IPS DF 6.9 (cell line): ENCODE measurements around the gene CDH18.
"Not testable (repeated sequence)": the region's sequence is repeated elsewhere in the genome, so short reads cannot be mapped to it uniquely, and the experiment has no call there.

Source experiments
- DNase-seq: peaks from one replicate; pipeline ENCODE4 v3.0.0-alpha.2; 2013; ENCODE audit warnings: low read depth, low spot score
- H3K27ac ChIP-seq: one replicate; pipeline ENCODE4 v1.5.1; 2013; ENCODE audit warnings: low read length, control low read depth
- H3K27me3 ChIP-seq: 2 replicates; pipeline ENCODE4 v1.6.1; 2013; ENCODE audit warnings: mild to moderate bottlenecking, low read length; ENCODE audit not compliant: control insufficient read depth, insufficient read depth
- H3K36me3 ChIP-seq: 2 replicates; pipeline ENCODE4 v1.6.1; 2013; ENCODE audit warnings: low read length; ENCODE audit not compliant: control insufficient read depth, insufficient read depth
- H3K4me1 ChIP-seq: 2 replicates; pipeline ENCODE4 v1.6.1; 2013; ENCODE audit warnings: low read length; ENCODE audit not compliant: control insufficient read depth, insufficient read depth
- H3K4me3 ChIP-seq: 2 replicates; pipeline ENCODE4 v1.5.1; 2013; ENCODE audit warnings: mild to moderate bottlenecking, low read length
- H3K9me3 ChIP-seq: 2 replicates; pipeline ENCODE4 v1.6.1; 2013; ENCODE audit warnings: low read length, inconsistent platforms; ENCODE audit not compliant: control insufficient read depth, insufficient read depth
- WGBS: extraction: QIAGEN DNeasy Blood & Tissue Kit; methylation state at CpG from one replicate; pipeline ENCODE4 v1.1.7; 2013; ENCODE audit warnings: mixed read lengths, missing lambda C conversion rate; ENCODE audit not compliant: insufficient read length, insufficient coverage; 5-methylcytosine and 5-hydroxymethylcytosine counted together

Gene CDH18

DNA sequence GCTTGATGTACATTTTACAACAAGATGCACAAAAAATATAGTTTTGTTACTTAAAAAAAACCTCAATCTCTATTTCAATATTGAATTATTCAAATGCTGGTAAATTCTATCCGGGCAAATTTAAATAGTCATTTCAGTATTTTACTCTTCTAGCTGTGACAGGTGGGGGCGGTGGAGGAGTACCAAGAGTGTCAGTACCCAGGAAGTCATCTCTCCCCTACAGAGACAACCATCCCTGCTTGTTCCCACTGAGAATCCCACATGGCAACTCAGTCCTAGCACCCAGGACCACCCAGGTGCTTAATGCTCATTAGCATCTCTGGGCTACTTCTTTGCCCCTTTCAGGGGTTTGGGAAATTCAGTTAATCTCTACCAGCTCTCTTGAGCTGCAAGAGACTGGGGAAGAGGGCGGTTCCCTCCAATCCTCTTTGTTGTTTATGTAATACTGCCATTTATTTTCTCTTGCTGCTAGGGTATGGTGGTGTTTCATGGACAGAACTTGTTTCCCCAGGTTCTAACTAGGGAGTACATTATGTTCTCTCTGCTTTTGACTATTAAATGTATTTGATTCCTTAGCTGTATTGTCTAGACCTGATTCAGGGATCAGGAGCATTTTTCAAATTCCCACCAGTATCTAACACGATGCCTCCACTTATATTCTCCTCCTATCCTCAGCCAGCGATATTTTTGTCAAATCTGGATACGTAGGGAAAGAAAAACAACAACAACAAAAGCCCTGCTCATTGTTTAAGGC, 122.5 kb downstream of the CDH18 start:
- Histone ChIP-seq H3K9me3 (no peaks in the 10 kb centered on the region), H3K4me1 (no peaks in the 10 kb centered on the region), H3K27ac (no peak overlapping the region), H3K36me3 (no peaks in the 10 kb centered on the region), H3K4me3 (no peak overlapping the region), H3K27me3 (no peaks in the 10 kb centered on the region)
- no peak for DNase-seq
- no CpG with 5 or more reads among the region's 6 CpGs for WGBS

DNA sequence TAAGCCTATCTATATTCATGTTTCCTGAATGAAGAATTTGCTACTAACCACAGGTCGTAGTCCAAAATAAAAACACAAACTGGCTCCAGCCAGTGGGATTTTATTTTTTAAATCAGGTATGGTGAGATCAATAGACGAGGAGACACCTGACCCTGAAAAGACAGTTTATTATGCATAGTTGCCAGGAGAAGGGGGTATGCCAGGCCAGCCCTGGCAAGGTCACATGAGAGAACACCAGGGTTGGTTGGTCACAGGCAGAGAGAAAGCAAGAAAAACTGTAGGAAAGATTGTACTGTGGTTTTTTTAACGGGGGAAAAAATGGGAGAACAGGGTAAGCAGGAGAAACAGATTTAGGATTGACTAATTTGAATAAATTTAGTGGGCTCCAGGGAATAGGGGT, 125.3 kb downstream of the CDH18 start:
- Histone ChIP-seq H3K36me3 (no peaks in the 10 kb centered on the region), H3K27ac (no peak overlapping the region), H3K9me3 (no peaks in the 10 kb centered on the region), H3K27me3 (no peaks in the 10 kb centered on the region), H3K4me1 (no peaks in the 10 kb centered on the region), H3K4me3 (no peak overlapping the region)
- DNase-seq: no peak
- WGBS: no CpG with 5 or more reads among the region's 3 CpGs

DNA sequence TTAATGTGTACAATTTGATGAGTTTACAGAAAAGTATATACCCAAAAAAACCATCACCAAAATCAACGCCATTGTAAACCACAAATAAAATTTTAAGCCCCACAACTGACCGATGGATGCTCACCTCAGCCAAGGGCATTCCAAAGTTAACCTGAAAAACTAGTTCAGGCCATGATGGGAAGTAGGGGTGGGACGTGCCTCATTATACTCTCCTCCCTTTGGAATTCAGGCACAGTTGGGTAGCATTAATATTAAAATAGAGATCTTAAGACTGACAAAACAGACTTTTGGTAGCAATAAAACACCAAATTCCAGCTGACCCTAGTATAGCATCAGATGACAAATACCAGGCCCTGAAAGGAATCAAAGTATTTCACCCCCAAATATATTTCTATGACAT, 129.0 kb downstream of the CDH18 start:
- WGBS: no CpG with 5 or more reads among the region's 3 CpGs
- no peaks in the 10 kb centered on the region for H3K9me3 ChIP-seq
- no peaks in the 10 kb centered on the region for H3K36me3 ChIP-seq
- H3K4me1 ChIP-seq: no peaks in the 10 kb centered on the region
- H3K4me3 ChIP-seq: no peak overlapping the region
- no peak for DNase-seq
- no peaks in the 10 kb centered on the region for H3K27me3 ChIP-seq
- H3K27ac ChIP-seq: no peak overlapping the region

DNA sequence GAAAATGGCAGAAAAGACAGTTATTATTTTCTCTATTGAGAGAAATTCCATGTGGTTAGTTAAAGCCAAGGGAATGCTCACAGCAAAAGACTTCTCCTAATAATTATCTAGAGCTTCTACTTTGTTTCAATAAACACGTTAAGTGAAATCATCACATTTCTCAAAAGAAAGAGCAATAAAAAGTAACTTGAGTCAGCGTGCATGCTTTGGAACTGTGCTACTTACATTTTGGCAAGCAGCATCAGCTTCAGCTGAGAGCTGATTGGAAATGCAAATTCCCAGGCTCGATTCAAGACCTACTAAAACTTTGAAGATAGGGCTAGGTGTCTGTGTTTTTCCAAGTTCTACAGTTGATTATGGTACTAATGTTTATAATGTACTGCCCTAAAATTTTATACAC, 132.1 kb downstream of the CDH18 start:
- no peak for DNase-seq
- Histone ChIP-seq H3K4me1 (no peaks in the 10 kb centered on the region; the same call in 1 of the 2 replicates), H3K9me3 (no peaks in the 10 kb centered on the region), H3K27me3 (no peaks in the 10 kb centered on the region), H3K36me3 (no peaks in the 10 kb centered on the region), H3K27ac (no peak overlapping the region), H3K4me3 (no peak overlapping the region)
- no CpG with 5 or more reads among the region's 3 CpGs for WGBS

DNA sequence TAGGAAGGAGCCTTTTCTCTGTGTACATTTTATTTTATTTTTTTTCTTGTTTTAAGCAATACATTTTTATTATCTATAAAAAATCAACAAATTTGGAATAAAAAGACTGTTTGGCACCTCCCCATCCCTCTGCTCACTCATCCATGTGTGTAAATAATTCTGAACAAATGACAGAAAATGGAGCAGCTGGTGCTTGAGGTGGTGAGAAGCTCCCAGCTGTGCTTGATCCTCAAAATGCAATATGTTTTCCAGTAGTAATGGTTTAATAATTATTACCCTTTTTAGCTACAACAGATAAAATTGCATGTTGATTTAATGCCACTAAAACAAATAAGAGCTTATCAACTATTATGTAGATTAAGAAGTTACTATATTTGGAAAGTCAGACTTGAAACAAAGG, 132.5 kb downstream of the CDH18 start:
- DNase-seq: no peak
- Histone ChIP-seq H3K27ac (no peak overlapping the region), H3K36me3 (no peaks in the 10 kb centered on the region), H3K27me3 (no peaks in the 10 kb centered on the region), H3K4me3 (no peak overlapping the region), H3K9me3 (no peaks in the 10 kb centered on the region), H3K4me1 (no peaks in the 10 kb centered on the region; the same call in 1 of the 2 replicates)

DNA sequence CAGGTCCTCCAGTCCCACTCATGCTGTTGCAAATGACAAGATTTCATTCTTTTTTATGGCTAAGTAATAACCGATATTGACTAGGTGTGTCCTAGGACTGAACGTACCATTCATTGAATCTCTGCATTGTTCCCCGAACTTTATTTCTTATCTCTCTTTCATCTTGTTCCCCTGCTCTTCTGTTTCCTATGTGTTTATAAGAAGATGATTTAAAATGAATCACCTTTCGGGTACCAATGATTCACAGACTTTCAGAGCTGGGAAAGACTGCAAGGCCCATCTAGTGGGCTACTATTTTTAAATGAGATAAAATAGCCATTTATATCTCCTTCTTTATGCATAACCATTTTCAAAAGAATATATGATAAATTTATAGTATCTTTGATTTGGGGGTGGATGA, 133.0 kb downstream of the CDH18 start:
- WGBS: no CpG with 5 or more reads among the region's 4 CpGs
- no peaks in the 10 kb centered on the region for H3K27me3 ChIP-seq
- DNase-seq: no peak
- no peaks in the 10 kb centered on the region for H3K9me3 ChIP-seq
- no peaks in the 10 kb centered on the region; the same call in 1 of the 2 replicates for H3K4me1 ChIP-seq
- no peak overlapping the region for H3K4me3 ChIP-seq
- no peak overlapping the region for H3K27ac ChIP-seq
- H3K36me3 ChIP-seq: no peaks in the 10 kb centered on the region

DNA sequence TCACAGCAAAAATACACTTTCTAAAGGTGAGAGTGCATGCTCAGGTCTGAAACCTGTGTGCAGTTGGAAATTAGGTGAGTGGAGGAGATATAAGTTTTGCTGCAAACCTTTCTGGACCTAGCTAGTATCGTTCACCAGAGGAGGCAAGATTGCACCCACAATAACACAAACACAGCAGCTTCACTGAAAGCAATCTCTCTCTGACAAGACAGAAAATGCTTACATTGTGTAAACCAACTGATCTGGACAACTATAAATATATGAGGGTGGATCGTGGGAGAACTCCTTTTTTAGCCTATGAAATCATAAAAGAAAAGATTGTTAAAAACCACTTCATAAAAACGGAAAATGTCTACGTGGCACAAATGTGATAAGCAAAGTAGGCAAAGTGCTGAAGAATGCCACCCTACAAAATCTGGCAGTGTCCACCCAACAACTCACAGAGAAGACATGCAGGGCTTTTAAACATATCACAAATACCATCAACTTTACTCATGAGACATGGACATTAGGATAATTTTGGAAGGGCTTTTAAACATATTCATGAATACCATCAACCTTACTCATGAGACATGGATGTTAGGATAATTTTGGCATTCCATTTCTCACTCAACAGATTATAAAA, 134.3 kb downstream of the CDH18 start:
- no peak overlapping the region for H3K4me3 ChIP-seq
- H3K9me3 ChIP-seq: no peaks in the 10 kb centered on the region
- no peaks in the 10 kb centered on the region for H3K36me3 ChIP-seq
- H3K27ac ChIP-seq: no peak overlapping the region
- no peaks in the 10 kb centered on the region for H3K27me3 ChIP-seq
- WGBS: no CpG with 5 or more reads among the region's 4 CpGs
- H3K4me1 ChIP-seq: no peaks in the 10 kb centered on the region; the same call in 1 of the 2 replicates
- DNase-seq: no peak

DNA sequence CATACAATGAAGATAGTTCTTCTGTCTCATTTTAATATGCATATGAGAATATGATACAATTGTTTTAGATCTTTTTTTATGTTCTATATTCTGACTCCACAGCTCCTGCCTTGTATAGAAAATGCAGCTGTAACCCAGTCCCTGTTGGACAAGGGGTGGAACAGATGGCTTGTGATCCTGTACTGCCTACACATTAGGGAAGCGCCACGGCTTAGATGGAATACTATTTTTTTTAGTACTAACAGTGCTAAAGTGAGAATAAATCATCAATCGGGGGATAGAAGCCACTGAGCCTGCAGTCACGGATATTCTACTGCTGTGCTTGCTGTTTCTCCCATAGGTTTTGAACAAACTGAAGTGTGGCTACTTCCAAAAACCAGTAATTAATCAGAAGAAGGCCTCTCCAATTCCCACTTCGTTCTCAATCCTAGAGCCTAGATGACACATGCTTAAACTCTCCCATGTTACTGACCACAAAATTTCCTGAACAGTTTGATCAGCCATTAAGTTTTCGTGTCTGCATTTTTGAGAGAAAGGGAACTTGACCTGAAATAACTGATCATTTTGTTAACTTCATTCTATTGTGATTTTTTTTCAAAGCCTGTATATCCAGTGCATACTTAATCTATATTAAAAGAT, 150.3 kb downstream of the CDH18 start:
- no peaks in the 10 kb centered on the region for H3K27me3 ChIP-seq
- no peaks in the 10 kb centered on the region for H3K36me3 ChIP-seq
- no peak for DNase-seq
- no peaks in the 10 kb centered on the region for H3K4me1 ChIP-seq
- WGBS: no CpG with 5 or more reads among the region's 6 CpGs
- no peak overlapping the region for H3K27ac ChIP-seq
- H3K9me3 ChIP-seq: no peaks in the 10 kb centered on the region
- H3K4me3 ChIP-seq: no peak overlapping the region

DNA sequence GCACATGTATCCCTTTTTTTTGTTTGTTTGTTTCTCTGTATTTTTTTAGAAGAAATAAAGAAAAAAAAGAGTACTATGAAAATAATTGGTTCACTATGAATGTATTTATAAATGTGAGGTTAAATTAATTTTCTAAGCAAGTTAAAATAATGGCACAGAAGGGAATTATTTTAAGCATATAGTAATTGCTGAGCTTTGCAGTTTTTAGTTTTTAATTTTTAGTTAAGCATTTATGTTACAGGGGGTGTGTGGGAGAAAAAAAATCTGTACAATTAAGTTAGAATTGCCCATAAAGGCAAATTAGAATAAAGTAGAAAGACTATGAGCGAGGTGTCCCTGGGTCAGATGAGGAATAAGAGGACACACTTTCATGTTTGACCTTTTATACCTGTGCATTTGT, 152.6 kb downstream of the CDH18 start:
- H3K4me3 ChIP-seq: no peak overlapping the region
- H3K4me1 ChIP-seq: no peaks in the 10 kb centered on the region
- no peaks in the 10 kb centered on the region for H3K36me3 ChIP-seq
- H3K27me3 ChIP-seq: no peaks in the 10 kb centered on the region
- no peak for DNase-seq
- H3K27ac ChIP-seq: no peak overlapping the region
- WGBS: no CpG with 5 or more reads among the region's 1 CpG
- no peaks in the 10 kb centered on the region for H3K9me3 ChIP-seq

DNA sequence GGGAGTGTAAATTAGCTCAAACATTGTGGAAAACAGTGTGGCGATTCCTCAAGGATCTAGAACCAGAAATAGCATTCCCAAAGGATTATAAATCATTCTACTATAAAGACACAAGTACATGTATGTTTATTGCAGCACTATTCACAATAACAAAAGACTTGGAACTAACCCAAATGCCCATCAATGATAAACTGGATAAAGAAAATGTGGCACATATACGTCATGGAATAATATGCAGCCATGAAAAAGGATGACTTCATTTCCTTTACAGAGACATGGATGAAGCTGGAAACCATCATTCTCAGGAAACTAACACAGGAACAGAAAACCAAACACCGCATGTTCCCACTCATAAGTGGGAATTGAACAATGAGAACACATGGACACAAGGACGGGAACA, 175.3 kb downstream of the CDH18 start:
- not testable (repeated sequence) for DNase-seq, H3K9me3 ChIP-seq, H3K27me3 ChIP-seq, H3K4me1 ChIP-seq, H3K27ac ChIP-seq, H3K4me3 ChIP-seq, H3K36me3 ChIP-seq
- no CpG with 5 or more reads among the region's 4 CpGs for WGBS
